Stimulated activated CD4-positive, alpha-beta T cell treated with anti-CD3 and anti-CD28 coated beads, Interleukin-2, amount 100 ng/mL, for 48 hours (primary cell): Measurements from ENCODE around the gene MAN1A2.

Source experiments
- DNase-seq, 2 donors: peaks; one replicate each; pipeline ENCODE4 v3.0.0-alpha.2; 2020

Gene MAN1A2

DNA sequence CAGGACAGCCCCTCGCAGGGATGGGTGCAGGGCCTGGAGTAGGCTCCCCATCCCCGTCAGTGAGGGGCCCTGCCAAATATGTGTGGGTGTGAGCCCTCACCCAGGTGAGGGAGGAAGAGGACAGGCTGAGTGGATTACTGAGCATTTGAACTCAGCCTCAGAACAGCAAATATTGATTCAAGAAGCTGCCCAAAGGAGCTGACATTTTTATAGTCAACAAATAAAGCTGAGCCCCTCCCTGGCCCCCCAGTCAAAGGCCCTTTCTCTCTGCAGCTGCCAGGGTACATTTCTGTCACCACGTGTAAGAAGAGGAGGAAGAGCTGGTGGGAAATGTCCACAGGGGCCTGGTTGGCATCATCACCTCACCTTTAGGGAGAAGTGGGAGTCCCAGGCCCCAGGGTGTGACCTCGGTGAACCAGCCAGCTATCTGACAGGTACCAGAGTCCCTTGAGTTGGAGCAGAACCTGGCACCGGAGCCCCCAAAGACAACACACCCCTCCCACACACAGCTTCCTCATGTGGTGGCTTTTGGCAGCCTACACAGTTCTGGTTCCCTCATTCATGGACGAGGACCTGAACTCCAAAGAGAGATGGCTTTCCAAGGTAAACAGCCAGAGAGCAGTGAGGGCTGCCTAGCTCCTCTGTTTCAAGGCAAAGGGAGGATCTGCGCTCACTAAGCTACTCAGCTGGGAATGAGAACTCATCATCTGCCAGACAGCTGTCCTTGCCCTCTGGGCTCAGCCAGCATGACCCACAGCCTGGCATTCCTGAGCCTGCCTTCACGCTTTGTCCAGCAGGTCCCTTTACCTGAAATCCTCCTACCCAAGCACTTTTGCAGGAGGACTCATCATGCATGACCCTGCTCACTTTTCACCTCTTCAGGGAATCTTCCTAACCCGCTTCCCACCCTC is 195.6 kb downstream of the MAN1A2 start:
- no peak for DNase-seq

DNA sequence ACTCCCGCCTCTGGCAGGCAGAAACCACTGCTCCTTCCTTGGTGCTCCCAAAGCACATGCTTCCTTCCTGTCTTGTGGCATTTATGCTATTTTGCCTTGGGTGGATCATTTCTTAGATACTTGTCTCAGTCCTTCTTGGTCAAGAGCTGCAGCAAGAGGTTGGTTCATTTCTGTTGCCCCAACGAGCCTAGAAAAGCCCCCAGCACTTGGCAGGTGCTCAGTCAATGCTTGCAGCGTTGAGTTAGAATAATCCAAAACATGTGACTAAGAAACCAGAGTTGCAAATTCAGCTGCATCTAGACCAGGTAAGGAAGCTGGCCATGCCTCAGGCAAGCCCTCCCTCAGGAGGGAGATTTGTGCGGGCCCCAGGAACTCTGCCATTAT is 196.2 kb downstream of the MAN1A2 start:
- DNase-seq: no peak

DNA sequence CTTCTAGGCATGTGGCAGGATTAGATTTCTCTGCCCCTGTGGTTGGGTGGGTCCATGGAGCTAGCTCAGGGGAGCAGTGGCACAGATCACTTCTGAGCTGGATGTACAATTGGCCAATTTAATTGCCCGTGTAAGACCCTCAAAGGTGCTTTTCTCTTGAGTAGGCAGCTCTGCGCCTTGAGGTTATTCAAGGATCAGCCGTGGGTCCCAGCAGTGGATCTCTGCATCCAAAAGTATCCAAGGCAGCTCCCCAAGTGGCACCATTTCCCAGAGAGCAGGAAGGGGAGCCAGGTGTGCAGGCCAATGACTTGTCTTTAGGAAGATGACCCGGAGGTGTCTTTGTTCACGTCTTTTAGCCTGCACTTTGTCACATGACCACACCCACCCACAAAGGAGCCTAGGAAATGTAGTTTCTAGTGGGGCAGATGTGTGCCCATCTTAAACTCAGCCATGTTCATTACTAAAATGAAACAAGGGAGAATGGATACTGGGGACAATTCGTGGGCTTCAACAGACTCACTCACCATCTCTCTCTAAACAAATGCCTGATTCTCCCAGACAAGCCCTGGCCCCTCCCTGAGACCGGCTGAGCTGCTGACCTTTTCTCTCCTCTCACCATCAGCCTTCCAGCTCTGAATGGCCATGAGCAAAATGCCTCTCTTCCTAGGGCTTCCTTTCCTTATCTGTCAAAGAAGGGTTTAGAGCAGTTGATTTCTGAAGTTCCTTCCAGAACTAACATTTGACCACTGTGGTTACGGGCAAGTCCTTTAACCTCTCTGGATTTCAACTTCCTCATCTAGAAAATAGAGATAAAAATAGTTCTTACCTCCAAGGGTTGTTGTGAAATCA is 197.2 kb downstream of the MAN1A2 start:
- no peak for DNase-seq

DNA sequence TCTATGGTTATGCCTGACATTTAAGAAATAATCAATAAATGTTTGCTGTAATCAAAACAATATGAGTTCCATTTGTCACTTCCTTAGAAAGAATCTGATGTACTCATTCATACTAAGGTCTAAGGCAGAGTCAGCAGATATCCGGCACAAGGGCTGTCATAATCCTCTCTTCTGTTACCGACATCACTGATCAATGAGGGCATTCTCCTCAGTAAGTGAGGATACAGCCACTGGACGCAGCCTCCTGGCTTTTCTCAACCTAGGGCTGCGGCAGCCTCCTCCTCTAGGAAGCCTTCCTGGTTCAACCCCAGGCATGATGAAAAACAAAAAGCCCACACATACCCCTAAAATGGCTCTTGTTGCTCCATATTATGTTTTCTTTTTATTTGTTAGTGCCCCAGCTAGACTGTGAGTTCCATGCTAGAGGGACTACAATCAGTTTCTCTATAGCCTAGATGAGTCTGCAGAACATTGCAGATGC is 197.9 kb downstream of the MAN1A2 start:
- no peak for DNase-seq

DNA sequence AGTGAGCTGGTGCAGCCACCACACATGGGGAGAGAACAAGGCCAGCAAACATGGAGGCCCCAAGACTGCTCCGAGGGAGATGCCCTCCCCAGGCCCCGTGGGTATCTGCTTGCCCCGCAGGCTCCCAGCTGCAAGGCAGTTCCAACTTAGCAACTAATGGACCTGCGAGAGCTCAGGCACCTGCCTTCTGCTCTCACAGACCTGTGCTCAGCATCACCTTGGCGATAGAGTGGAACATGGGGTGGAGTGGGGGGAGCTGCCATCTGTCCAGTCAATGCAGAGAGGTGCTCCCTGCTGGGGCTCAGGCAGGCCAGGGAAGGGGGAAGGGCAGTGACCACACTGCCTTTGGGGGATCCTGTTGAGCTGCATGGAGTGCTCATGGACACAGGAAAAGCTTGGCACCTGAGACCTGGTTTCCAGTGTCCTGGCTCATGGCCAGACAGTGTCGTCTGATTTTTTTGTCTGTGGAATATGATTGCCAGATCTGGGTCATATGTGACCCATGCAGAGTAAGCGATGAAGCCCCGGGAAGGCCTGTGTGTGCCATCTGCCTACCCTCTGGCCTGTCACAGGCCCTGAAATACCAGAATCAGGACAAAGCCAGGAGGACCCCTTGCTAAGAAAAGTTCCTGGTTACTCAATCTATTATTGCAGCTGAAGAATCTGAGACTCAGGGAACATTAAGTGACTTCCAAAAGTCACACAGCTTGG is 198.7 kb downstream of the MAN1A2 start:
- DNase-seq: no peak

DNA sequence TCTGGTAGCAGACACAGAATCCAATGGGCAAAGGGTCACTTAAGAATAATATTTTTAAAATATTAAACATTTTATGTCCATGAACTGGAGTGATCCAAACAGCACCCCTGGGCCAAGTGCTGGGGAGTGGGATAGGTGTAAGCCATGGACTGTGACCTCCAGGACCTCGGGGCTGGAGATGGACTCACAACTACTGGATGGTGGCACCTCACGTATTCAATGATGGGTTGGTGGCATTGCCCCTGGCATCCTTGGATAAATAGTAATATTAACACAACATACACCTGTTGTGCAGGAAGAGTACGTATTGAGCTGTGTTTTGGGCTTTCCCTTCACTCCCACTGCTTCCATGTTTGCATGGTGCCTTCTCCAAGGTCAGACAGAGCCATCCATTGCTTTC is 199.3 kb downstream of the MAN1A2 start:
- DNase-seq: no peak

DNA sequence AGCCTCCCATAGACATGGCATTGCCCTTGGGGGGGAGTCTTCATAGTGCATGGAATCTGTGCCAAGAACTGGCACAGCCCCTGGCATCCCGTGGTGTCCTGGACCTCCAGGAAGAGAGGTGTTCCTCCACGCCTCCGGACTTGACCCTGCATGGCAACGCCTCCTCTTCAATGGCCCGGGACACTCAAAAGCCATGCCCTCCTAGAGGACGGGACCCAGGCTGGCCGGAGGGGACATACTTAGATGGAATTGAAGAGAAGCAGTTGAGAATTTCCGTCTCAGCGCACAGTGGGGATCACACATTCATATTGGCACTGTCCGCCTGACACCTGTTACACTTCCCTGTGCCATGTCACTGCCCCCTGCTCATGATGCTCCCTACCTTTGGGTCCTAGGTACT is 200.2 kb downstream of the MAN1A2 start:
- DNase-seq: no peak

DNA sequence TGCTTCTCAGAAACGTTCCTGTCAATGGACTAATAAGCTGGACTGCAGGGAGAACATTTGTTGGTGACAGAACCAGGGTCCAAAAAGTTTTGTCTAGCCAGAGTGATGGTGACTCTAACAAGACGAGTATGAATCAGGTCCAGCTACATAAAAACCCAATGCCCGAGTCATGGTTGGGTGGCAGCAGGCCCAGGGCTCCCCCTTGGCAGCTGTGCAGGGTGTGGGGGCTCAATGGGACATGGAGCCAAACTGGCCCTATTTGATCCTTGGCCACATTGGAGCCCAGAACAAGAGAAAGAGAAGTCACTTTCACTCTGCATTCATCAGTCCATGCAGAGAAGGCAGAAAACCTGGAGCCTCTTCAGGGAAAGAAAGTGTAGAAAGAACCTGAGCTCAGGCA is 200.7 kb downstream of the MAN1A2 start:
- DNase-seq: no peak

DNA sequence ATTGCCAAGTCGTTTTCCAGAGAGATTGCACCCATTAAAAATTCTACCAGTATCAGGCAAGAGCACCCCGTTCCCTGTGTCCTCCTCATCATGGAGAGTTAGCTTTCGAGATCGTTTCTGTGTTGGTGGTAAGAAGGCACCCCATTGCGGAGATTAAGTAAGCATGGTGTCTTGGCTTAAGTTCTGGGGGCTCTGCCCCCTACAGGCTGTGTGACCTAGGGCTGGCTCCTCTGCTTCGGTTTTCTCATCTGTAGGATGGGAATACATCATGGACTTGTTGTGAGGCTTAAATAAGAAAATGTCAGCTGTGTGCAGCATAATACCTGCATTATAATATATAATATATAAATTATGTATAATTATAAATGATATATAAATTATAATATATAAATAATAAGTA is 201.8 kb downstream of the MAN1A2 start:
- DNase-seq: no peak

DNA sequence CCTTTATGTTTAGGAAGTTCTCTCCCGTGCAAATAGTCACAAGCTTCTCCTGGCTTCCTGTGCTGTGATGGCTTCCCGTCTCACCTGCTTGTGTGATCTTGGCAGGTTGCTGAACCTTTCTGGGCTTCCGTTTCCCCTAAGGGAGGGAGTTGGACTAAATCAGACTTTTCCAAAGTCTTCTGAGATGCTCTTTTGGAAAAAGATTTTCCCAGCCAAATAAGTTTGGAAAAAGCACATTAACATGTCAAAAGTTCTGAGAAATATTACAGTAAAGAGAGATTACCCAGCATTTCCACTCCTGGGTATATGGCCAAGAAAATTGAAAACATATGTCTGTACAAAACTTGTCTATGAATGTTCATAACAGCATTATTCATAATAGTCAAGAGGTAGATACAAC is 202.6 kb downstream of the MAN1A2 start:
- no peak for DNase-seq

DNA sequence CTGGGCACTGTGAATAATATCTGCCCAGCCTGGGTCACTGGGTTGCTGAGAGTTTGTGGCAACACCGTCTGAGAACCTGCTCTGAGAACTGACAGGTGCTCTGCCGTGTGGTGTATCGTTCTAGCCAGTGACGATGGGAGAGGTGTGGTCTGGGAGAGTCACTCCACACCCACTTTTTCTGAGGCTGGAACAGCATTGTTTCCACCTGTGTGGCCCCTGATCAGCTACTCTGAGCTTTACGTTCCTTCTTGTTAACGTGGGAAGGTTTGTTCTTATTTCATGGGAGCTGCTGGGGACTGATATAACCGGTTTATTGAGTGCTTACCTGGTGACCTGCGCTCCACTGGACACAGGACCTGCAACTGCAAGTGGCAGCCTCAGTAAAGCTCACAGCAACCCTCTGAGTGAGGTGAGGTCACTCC is 203.8 kb downstream of the MAN1A2 start:
- no peak for DNase-seq

DNA sequence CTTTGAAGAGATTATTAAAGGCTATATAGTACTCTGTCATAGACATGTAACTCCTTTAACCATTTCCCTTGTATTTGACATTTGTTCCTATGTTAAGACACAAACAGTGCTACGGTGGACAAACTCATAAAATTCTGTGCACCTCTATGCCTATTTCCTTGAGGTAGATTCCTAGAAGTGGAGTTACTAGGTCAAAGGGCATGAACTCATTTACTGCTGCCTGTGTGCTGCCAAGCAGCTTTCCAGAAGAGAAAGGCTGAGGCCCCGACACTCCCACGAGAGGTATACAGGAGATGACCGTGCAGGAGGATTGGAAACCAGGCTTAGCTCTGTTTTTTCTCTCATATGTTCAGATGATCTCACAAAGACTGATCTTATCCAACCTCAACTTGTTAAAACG is 204.2 kb downstream of the MAN1A2 start:
- DNase-seq: no peak

DNA sequence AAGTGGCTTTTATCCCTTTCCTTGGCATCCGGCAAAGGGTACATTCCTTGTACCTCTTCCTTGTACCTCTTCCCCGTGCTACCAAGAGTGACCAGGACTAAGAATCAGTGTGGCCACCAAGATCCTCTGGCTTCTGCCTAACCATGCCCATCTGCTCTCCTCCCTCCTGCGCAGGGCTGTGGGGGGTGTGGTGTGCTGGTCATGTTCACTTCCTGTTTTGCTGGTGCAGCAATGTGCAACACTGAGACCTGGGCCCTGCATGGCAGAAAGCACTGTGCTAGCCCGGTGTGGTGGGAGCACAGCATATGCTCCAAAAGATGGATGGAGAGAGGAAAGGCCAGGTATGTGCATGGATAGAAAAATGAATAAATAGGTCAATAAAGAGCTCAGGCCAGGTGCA is 205.3 kb downstream of the MAN1A2 start:
- no peak for DNase-seq

DNA sequence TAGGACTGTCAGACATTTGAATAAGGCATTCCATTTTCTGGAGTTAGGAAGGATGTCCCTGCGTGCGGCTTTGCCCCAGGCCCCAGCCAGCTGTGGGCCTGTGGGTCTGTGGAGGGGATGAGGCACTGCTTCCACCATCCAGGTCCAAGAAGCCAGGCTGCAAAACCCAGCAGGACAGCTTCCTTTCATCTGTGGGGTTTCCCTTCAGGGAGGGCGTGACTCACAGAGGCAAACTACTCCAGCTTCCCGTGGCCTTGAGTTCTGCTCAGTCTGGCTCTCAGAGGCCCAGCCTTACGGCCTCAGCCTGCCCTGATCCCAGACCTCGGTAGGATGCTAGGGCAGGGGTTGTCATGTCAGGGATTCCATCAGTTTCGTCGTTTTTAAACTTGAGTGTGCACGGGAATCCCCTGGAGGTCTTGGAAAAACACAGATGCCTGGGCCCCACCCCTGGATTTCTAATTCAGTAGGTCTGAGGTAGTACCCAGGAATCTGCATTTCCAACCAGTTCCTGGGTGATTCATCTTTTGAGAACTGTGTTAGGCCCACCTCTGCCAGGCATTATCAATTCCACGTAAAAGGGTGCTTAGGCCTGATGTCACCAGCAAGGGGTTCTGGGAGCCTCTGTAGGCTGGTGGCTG is 206.3 kb downstream of the MAN1A2 start:
- no peak for DNase-seq

DNA sequence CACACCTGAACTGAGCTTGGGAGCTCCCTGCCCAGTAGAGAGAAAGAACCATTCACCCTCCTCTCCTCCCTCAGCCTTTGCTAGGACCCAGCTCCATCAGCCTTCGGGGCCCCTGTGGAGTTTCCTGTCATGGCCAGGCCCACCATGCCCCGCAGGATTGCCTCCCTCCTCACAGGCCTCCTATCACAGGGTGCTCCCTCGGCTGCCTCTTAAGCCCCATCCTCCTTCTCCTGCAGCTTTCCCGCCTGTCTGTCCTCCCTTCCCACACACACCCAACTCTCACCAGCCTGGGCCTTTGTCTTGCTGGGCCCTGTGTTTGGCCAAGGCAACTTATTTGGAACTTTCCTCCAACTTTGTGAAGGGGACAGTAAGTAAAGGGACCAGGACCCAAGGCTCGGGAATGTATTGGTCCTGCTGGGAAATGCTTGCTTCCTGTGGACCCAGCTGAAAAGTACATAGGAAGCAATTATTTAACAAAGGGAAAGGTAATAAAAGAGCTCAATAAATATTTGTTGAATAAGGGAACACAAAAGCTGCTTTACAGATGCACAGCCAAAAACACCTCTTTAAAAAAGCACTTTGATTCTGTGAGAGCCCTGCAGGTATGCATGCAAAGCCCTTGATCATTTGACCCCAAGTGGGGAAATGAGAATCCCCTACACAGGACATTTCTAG is 207.0 kb downstream of the MAN1A2 start:
- no peak for DNase-seq

DNA sequence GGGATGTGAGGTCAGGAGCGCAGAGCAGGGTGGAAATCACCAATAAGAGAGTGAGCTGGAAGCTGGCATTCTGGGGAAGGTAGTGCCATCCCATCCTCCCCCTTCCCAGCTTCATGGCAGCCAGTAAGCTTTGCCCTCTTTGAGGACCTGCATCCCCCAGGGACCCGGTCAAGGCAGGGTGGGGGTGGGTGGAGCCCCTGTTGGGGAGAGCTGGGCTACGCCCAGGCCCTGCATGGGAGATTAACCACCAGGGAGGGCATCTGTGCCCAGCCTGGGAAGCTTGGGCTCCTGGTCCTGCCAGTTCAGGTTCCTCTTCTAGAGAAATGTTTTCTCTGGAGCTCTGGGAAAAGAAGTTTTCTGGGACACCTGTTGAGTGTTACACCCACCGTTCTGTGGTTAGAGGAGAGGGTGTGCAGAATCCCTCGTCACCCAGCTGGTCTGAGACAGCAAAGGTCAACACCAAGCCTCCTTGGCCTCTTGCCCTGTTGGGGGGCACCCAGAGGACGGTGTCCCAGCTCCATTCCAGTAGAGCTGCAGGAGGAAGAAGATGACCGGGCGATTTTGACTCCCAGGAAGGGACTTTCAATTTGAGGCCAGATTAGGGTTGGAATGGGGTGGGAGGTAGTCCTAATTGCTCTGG is 208.5 kb downstream of the MAN1A2 start:
- DNase-seq: no peak

DNA sequence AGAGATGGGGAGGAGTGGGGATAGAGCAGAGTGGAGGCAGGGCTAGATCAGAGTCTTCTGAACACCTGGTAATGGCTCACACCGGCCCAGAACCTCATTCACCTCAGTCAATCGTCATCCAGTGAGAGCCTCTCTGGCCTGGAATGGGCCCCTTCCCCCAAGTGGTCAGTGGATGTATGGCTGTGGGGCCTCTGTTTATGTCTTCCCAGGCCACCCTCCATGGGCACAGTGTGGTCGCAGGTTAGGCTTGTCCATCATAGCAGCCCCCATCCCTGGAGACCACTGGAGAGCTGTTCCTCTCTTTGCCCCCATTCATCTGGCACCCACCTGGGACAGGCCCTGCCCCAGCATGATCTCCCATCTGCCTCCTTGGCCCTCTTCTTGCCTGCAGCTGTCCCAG is 209.0 kb downstream of the MAN1A2 start:
- no peak for DNase-seq

DNA sequence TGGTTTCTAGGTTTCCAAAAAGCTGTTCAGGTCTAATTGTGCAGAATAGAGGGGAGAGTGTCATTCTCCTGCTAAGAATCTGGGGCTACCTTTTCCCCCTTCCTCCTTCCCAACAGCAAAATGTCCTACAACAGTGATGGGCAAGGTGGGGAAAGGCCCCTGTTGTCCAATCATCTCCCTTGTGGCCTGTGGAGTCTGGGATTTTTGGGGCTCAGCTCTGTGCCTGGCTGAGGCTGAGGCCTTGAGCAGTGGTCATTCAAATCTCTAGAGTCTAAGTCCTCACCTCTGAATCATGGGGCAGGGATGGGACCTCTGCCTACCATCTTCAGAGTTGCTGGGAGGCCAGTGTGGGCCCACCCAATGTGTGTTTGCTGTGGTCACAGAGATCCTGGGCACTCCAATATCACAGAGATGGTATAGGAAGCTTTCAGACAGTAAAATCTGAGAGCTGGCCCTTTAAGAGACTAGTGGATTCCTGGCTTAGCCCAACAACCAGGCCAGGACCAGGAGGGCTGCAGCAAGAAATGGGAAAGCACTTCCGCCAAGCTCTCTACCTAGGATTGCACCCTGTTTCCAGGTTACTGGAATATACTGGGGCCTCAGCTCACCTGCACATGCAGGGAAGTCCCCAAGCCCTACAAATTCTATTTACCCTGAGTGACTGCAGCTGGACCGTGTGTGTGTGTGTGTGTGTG is 210.1 kb downstream of the MAN1A2 start:
- no peak for DNase-seq

DNA sequence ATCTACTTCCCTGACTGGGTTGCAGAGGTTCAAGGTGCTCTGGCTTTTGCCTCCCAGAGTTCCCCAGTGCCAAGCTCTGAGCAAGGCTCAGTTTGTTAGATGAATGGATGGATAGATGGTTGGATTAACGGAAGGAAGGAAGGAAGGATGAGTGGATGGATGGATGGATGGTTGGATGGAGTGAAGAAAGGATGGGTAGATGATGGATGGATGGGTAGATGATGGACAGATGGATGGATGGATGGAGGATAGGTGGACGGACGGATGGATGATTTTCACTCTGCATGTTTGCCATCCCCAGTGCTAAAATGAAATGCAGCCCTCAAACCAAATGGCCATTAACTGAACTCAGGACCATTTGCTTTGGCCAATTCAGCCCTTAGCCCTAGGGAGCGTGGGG is 211.2 kb downstream of the MAN1A2 start:
- DNase-seq: no peak
